SK-N-SH treated with all-trans-retinoic acid at 6 μM for 48 hours (cell line): ENCODE results near the gene SPATA21.

Source experiments
- ARNTL ChIP-seq: fragments of 450-650 bp; formaldehyde crosslinking; IDR thresholded peaks from 2 replicates; pipeline ENCODE4 v1.5.0; 2020; ENCODE audit warnings: low read depth, mild to moderate bottlenecking, moderate library complexity, borderline replicate concordance
- CREB5 ChIP-seq: fragments of 250-450 bp; sonication (Bioruptor Pico); IDR thresholded peaks from 2 replicates; pipeline ENCODE4 v1.5.1; 2020; ENCODE audit warnings: low read depth, mild to moderate bottlenecking, moderate library complexity
- CSRNP3 ChIP-seq: fragments of 250-450 bp; sonication (Bioruptor Pico); IDR thresholded peaks from 2 replicates; pipeline ENCODE4 v1.5.1; 2021; ENCODE audit warnings: mild to moderate bottlenecking, moderate library complexity
- ZFP3 ChIP-seq: fragments of 250-450 bp; sonication (Bioruptor Pico); IDR thresholded peaks from 2 replicates; pipeline ENCODE4 v1.5.0; 2020; ENCODE audit warnings: mild to moderate bottlenecking, moderate library complexity
- ZNF70 ChIP-seq: fragments of 450-650 bp; formaldehyde crosslinking; IDR thresholded peaks from 2 replicates; pipeline ENCODE4 v1.5.0; 2020; ENCODE audit warnings: mild to moderate bottlenecking, moderate library complexity

DNA sequence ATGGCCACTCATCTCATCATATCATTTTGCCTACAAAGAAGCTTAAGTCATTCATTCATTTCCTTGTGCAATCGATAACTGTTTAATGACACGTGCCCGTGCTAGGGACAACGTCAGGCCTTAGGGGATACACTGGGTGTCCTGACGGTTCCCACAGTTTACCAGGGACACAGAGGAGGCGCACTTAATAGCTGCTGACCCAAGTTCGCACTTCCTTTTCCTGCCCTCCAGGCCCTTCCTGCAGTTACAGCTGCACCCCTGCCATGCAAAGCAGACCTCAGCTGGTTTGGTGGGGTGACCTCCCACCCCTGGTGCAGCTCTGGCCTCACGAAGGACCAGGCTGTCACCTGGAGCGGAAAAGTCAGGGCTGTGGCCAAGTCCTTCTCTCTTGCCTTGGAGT lies 4.2 kb downstream of the SPATA21 start:
- no peak for TF ChIP-seq CREB5 (CRISPR knock-in tag)
- no peak for TF ChIP-seq ARNTL (CRISPR knock-in tag)
- no peak for TF ChIP-seq CSRNP3 (CRISPR knock-in tag)
- TF ChIP-seq ZNF70 = no peak
- no peak for TF ChIP-seq ZFP3
